HG03460 (cell line): ENCODE results near the gene SHISA7.

Experiments
- ATAC-seq: cut with Tn5 transposase; IDR thresholded peaks from one replicate; pipeline ENCODE4 v1.9.1; 2021; ENCODE audit not compliant: unreplicated experiment

Gene SHISA7

GRCh38 chr19:55443045-55443823 is at the start of gene SHISA7:
TSS of gene SHISA7 (minus strand) at chr19:55443300. CDS start at chr19:55442863, 437 bp downstream.
- ATAC-seq = no peak

DNA sequence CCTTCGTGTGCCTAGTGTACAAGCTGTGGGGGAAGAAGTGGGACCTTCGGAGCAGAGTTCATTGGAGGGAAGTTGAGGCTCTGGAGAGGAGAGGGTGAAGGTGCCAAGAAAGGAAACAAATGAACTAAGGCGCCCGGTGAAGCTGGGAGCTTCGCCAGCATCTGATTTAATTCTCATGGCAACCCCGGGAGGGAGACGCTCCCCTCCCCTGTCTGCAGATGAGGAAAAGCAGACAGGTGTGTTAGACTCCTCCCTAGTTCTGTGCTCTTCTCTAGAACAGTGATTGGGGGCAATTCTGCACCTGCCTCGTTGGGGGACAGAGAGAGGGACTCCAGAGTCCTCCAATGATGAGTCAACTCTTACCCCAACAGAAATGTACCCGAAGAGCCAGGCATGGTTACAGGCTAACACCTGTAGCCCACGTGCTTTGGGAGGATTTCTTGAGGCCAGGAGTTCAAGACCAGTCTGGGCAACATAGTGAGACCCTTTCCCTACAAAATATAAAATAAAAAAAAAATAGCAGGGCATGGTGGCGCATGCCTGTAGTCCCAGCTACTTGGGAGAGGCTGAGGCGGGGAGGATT is 49.4 kb upstream of the SHISA7 start:
- no peak for ATAC-seq

GRCh38 chr19:55491546-55492360 is 48.7 kb upstream of the SHISA7 start:
- no peak for ATAC-seq

DNA sequence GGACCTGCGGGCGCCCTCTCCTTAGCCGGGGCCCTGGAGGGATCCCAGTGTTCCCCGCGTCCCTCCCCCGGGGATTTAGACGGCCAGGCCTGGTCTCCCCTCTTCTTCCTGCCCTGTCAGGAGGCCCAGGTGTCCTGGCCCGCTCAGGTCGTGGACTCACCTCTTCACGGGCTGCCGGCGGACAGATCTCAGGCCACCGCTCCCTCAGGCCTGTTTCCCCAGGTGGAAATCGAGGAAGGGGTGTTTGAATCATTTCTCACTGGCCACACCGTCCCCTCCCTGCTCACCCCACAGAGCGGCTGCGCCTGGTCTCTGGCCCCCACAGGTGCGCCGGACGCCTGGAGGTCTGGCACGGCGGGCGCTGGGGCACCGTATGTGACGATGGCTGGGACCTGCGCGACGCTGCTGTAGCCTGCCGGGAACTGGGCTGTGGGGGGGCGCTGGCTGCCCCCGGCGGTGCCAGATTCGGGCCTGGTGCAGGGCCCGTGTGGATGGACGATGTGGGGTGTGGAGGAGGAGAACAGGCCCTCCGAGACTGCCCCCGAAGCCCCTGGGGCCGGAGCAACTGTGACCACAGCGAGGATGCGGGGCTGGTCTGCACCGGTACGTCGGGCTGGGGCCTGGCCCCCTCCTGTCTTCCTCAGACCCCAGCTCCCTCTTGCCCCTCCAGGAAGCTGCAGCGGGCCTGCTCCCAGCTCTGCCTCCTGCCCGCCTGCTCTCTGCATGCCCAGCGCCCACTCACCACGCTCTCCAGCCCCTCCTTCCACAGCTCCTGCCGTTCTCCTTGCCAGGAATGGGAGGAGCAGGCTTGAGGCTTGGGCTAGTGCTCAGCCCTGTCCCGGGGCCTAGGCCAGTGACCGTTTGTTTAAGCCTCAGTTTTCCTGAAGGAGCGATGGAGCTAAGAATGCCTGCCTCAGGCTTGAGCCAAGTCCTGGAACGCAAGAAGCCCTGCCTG is 47.7 kb upstream of the SHISA7 start:
- no peak for ATAC-seq

GRCh38 chr19:55489711-55490477 is 46.8 kb upstream of the SHISA7 start:
- no peak for ATAC-seq

- no peak for ATAC-seq
These were observed 46.0 kb upstream of the SHISA7 start for GRCh38 chr19:55488986-55489710.

DNA sequence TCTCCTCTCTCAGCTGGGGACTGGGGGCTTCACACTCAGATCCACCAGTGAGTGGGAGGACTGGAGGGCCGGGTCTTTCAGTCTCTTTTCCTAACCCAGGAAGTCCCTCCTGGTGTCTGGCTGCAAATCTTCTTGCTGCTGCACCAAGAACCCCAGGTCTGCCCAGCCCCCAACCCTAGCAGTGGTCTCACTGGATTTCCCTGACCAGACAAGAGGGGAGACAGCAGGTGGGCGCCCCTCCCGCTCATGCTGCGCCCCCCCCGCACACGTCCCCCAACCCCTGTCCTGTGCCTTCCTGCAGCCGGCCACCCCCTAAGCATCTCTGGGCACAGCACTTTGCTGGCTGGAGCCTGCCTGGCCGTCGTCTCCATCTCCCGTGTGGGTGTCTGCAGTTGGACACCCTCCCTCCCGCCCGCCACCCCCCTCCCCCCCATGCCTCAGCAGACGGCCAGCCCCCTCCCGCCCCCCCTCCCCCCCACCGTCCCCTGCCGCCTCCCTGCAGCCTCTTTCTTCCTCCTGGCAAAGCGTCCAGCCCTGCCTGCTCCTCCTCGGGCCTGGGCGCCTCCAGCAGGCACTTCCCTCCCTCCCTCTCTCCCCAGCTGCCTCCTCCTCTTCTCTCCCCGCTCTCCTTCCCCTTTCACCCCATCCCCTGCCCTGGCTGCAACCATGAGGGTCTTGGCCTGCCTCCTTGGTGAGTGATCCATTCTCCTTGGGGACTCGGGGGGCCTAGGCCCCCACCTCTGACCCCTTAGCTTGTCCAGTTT is 45.0 kb upstream of the SHISA7 start, which contains the start of gene SSC5D:
Gene SSC5D (plus strand): TSS at position 513 of the 764 bp plus-strand sequence. CDS start 154 bp downstream, at position 667.
- ATAC-seq = no peak

DNA sequence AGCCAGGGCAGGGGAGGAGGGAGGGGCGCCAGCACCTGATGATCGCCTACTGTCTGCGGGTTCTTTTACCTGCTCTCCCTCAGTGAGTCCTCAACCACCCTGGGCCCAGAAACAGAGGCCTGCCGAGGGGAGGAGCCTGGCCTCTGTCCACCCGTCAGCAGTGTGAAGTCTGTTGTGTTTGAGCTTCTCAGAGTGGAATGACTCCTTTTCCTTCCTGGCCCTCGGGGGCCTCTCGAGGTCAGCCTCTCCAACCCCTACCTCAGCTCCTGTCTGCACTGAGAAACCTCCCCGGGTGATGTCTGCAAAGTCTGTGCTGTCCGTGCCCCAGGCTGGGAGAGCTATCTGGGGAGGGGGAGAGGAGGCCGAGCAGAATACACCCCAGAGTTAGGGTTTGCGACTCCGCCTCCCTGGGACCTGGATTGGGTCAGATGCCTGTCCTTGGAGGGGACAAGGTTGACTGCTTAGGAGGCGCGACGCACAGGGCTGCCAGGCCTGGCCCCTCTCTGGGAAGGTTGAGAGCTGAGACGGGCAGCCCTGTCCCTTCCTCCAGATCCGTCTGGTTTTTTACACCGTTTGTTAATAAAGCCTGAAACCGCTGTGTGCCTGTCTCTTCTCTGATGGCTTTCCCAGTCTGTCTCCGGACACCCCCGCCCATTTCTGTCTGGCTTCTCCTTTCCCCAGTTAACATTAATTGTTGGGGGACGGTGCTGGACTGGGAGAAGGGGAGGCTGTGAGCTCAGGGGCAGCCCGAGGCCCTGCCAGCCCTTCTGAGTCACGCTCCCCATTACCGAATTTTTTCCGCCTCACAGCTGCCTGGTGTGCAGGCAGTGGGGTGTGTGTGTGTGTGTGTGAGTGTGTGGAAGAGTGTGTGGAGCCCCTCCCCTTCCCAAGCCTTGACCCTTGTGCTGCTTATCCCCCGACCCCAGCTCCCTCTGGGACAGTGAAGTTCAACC is 44.1 kb upstream of the SHISA7 start:
- ATAC-seq = no peak

- no peak for ATAC-seq
These were observed 43.2 kb upstream of the SHISA7 start for GRCh38 chr19:55486043-55486970.

DNA sequence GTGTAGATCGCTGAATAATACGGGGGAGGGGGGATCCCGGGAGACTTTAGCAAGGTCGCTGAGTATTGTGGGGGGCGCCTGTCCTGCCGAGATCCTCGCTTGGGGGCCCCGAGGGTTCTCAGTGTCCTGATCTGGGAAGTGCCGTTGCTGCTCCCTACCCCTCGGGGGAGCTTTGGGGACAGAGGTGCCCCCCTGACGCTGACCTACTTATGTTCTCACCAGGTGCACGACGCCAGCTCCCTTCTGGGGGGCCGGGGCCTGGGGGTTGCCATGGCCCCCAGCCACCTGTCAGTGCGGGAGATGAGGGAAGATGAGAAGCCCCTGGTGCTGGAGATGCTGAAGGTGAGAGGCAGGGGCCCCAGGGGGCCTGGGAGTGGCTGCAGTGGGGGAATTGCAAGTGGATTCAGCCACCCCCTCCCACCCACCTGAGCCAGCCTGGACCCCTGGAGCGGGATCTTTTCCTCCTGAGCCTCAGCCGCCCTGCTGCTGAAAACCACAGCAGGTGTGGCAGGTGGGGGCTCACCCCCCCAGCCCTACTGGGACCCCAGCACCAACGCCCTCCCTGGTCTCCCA is 42.4 kb upstream of the SHISA7 start:
- ATAC-seq = no peak

DNA sequence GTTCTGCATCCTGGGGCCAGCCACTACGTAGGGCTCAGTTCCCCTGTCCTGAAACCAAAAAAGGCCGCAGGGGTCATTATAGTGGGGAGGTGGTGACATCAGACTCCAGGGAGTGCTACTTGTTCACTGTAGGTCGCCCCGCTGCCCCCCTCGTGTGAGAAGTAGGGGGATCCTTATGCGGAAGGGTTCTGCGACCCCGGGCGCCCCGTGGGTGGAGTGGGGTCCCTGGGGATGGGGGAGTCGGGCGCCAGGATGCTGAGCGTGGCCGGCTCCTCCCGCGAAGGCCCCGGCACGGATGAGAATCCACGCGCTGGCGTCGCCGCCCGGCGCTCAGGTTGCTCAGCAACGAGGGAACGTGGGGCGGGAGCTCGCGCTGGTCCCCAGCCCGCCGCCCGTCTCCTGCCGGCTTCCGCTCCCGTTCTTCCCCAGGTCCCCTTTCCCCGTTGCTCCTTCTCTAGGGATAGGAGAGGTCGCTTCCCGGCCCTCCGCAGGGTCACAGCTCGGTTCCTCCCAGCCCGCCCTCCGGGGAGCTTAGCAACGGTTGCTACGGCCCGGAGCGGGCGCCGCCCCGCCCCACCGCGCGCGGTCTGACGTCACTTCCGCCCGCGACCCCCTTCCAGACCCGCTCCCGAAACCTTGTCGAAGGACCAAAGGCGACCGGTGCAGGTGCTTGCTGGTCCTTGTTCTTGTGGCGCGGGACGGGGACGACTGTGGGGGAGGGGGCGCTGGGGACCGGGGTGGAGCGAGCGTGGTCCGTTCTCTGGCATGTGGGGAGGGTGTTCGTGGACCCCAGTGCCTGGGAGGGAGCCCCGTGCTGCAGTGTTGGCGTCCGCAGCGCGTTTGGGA is 41.7 kb upstream of the SHISA7 start, which contains the start of gene NAT14:
Gene NAT14 (plus strand): TSS at position 596 of the 846 bp plus-strand sequence. CDS start 521 bp downstream, outside the sequence.
- ATAC-seq = no peak

GRCh38 chr19:55483706-55484592 is 40.8 kb upstream of the SHISA7 start:
- no peak for ATAC-seq

DNA sequence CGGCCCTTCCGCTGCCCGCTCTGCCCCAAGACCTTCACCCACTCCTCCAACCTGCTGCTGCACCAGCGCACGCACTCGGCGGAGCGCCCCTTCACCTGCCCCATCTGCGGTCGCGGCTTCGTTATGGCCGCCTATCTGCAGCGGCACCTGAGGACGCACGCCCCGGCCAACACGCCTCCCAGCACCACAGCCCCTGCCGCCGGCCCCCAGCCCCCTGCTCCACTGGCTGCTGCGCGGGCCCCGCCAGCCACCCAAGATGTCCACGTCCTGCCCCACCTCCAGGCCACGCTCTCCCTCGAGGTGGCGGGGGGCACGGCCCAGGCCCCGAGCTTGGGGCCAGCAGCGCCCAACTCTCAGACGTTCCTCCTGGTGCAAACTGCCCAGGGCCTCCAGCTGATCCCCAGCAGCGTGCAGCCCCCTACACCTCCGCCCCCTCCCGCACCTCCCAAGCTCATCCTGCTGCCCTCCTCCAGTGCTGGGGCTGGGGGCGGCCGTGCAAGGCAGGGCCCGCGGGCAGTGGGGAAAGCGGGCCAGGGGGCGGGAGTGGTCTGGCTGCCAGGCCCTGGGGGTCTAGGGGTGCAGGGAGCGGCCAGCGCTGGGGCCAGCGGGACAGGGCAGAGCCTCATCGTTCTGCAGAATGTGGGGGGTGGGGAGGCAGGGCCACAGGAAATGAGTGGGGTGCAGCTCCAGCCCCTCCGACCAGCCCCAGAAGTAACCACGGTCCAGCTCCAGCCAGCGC is 40.0 kb upstream of the SHISA7 start:
- no peak for ATAC-seq
